WTC11 (cell line): ENCODE measurements around the gene TAF10. TPM values are rescaled to one million over a fixed set of nuclear protein-coding genes. Genes with fewer than 3 reads are reported as not detected.

Experiments
- ATAC-seq: fragments of 200-7000 bp; cut with Tn5 transposase; 2 replicates; pipeline ENCODE4 v1.10.0; 2021; ENCODE audit warnings: mild to moderate bottlenecking, moderate library complexity
- Bru-seq: library from RNA; stranded (reverse); fragments of 400-500 nt; gene quantifications from one replicate; lab custom pipeline; 2021; lab: Mats Ljungman, UMichigan
- CTCF ChIA-PET: fragments of 300-600 bp; sonication (Branson Sonifier 250); formaldehyde crosslinking; loops from one replicate; lab custom pipeline; 2021; ENCODE audit warnings: antibody characterized with exemption; lab: Charles Lee
- POLR2A ChIA-PET: fragments of 350-600 bp; sonication (Branson Sonifier 250); formaldehyde crosslinking; loops from one replicate; lab custom pipeline; 2021; ENCODE audit warnings: antibody characterized with exemption; lab: Charles Lee
- DNase-seq: peaks from one replicate; pipeline ENCODE4 v3.0.0; 2021; ENCODE audit warnings: low spot score
- H3K27ac Mint-ChIP-seq: 2 replicates; pipeline ENCODE4 v1.8.0; 2021; ENCODE audit warnings: mixed read lengths
- H3K27me3 Mint-ChIP-seq: 2 replicates; pipeline ENCODE4 v1.8.0; 2021; ENCODE audit warnings: low read depth, mild to moderate bottlenecking, moderate library complexity, mixed read lengths
- H3K36me3 Mint-ChIP-seq: 2 replicates; pipeline ENCODE4 v1.8.0; 2021; ENCODE audit warnings: mixed read lengths
- H3K4me1 Mint-ChIP-seq: 2 replicates; pipeline ENCODE4 v1.8.0; 2022; ENCODE audit warnings: mixed read lengths
- H3K4me3 Mint-ChIP-seq: 2 replicates; pipeline ENCODE4 v1.8.0; 2021; ENCODE audit warnings: mild to moderate bottlenecking, moderate library complexity, mixed read lengths
- H3K9me3 Mint-ChIP-seq: 2 replicates; pipeline ENCODE4 v1.8.0; 2021; ENCODE audit warnings: mixed read lengths
- AR ChIP-seq: fragments of 250-450 bp; sonication (Bioruptor Pico); IDR thresholded peaks from 2 replicates; pipeline ENCODE4 v1.9.0; 2021; ENCODE audit warnings: mild to moderate bottlenecking
- CBFB ChIP-seq: sonication (generic); formaldehyde crosslinking; IDR thresholded peaks from 2 replicates; pipeline ENCODE4 v1.8.1; 2022; ENCODE audit warnings: mild to moderate bottlenecking, low read depth, missing genetic modification reagents
- CREM ChIP-seq: sonication (generic); formaldehyde crosslinking; IDR thresholded peaks from 2 replicates; pipeline ENCODE4 v1.8.1; 2022; ENCODE audit warnings: mild to moderate bottlenecking, missing genetic modification reagents, moderate library complexity
- ETV6 ChIP-seq: sonication (generic); formaldehyde crosslinking; IDR thresholded peaks from 2 replicates; pipeline ENCODE4 v1.8.1; 2022; ENCODE audit warnings: mild to moderate bottlenecking, missing genetic modification reagents
- FOXJ3 ChIP-seq: sonication (generic); formaldehyde crosslinking; IDR thresholded peaks from 2 replicates; pipeline ENCODE4 v1.9.0; 2021; ENCODE audit warnings: missing genetic modification reagents, mild to moderate bottlenecking, borderline replicate concordance
- FOXP4 ChIP-seq: sonication (generic); formaldehyde crosslinking; IDR thresholded peaks from 2 replicates; pipeline ENCODE4 v1.8.0; 2022; ENCODE audit warnings: mild to moderate bottlenecking, missing genetic modification reagents
- GABPB1 ChIP-seq: sonication (generic); formaldehyde crosslinking; IDR thresholded peaks from 2 replicates; pipeline ENCODE4 v1.8.1; 2023; ENCODE audit warnings: mild to moderate bottlenecking, missing genetic modification reagents
- HMGA2 ChIP-seq: fragments of 250-450 bp; sonication (Bioruptor Pico); IDR thresholded peaks from 2 replicates; pipeline ENCODE4 v1.4.0; 2021; ENCODE audit warnings: mild to moderate bottlenecking, moderate library complexity
- JAZF1 ChIP-seq: fragments of 250-450 bp; sonication (Bioruptor Pico); IDR thresholded peaks from 2 replicates; pipeline ENCODE4 v1.9.0; 2021; ENCODE audit warnings: moderate library complexity, mild to moderate bottlenecking, inconsistent platforms
- KAT7 ChIP-seq: sonication (generic); formaldehyde crosslinking; IDR thresholded peaks from 2 replicates; pipeline ENCODE4 v1.8.1; 2023; ENCODE audit warnings: missing genetic modification reagents, mild to moderate bottlenecking, borderline replicate concordance
- MAX ChIP-seq: sonication (generic); formaldehyde crosslinking; IDR thresholded peaks from 2 replicates; pipeline ENCODE4 v1.8.0; 2022; ENCODE audit warnings: mild to moderate bottlenecking, missing genetic modification reagents
- NR2C2 ChIP-seq: sonication (generic); formaldehyde crosslinking; IDR thresholded peaks from 2 replicates; pipeline ENCODE4 v1.8.0; 2022; ENCODE audit warnings: mild to moderate bottlenecking, missing genetic modification reagents
- SMAD4 ChIP-seq: sonication (generic); formaldehyde crosslinking; IDR thresholded peaks from 2 replicates; pipeline ENCODE4 v1.8.0; 2022; ENCODE audit warnings: mild to moderate bottlenecking, missing genetic modification reagents
- STAT6 ChIP-seq: sonication (generic); formaldehyde crosslinking; conservative IDR thresholded peaks from 2 replicates; pipeline ENCODE4 v1.8.1; 2023; ENCODE audit warnings: mild to moderate bottlenecking, low read depth, missing genetic modification reagents, moderate library complexity
- TP53 ChIP-seq: sonication (generic); formaldehyde crosslinking; IDR thresholded peaks from 2 replicates; pipeline ENCODE4 v1.8.1; 2023; ENCODE audit warnings: mild to moderate bottlenecking, missing genetic modification reagents
- USF2 ChIP-seq: sonication (generic); formaldehyde crosslinking; IDR thresholded peaks from 2 replicates; pipeline ENCODE4 v1.8.1; 2023; ENCODE audit warnings: mild to moderate bottlenecking, missing genetic modification reagents, moderate library complexity
- ZBTB43 ChIP-seq: sonication (generic); formaldehyde crosslinking; IDR thresholded peaks from 2 replicates; pipeline ENCODE4 v1.8.1; 2023; ENCODE audit warnings: mild to moderate bottlenecking, missing genetic modification reagents
- ZNF532 ChIP-seq: fragments of 250-450 bp; sonication (Bioruptor Pico); IDR thresholded peaks from 2 replicates; pipeline ENCODE4 v1.9.0; 2021; ENCODE audit warnings: mild to moderate bottlenecking, borderline replicate concordance
- ZNF671 ChIP-seq: fragments of 250-450 bp; sonication (Bioruptor Pico); IDR thresholded peaks from 2 replicates; pipeline ENCODE4 v1.8.0; 2021; ENCODE audit warnings: mild to moderate bottlenecking
- long read RNA-seq, 3 experiments: library from RNA in 1 of 3; library from capped mRNA in 1 of 3; library from polyadenylated mRNA in 1 of 3; unstranded in 2 of 3; stranded (forward) in 1 of 3; transcript quantifications; one replicate each; pipeline ENCODE4 v2.0.0, GENCODE V29; 2021
- total RNA-seq: library from RNA; stranded (reverse); gene quantifications from 3 replicates; pipeline ENCODE4 v1.2.3, GENCODE V29; 2021

The TAF10 gene
- total RNA-seq, result 165 to 186 TPM (median 178 TPM) in 3 replicates
- percentile 64 among the genes with signal in this experiment for Bru-seq, nascent RNA
- long read RNA-seq, experiment 1, full-length matches to known transcripts, result 112 of 117 reads
- long read RNA-seq, experiment 1, partial matches to known transcripts, result 4 of 117 reads
- long read RNA-seq, experiment 1, other reads (novel, unspliced or antisense), result 1 of 117 reads
- long read RNA-seq, experiment 2, full-length matches to known transcripts, result 160 of 211 reads
- long read RNA-seq, experiment 2, partial matches to known transcripts, result 7 of 211 reads
- long read RNA-seq, experiment 2, other reads (novel, unspliced or antisense), result 44 of 211 reads
- long read RNA-seq, experiment 3, result 0 reads

- ATAC-seq (peak; percentile 85), DNase-seq (peak; percentile 95)
- H3K27ac Mint-ChIP-seq, result peak within 1 kb of the TSS; percentile 86
- H3K9me3 Mint-ChIP-seq, result no peaks in the 10 kb centered on the region
- H3K4me1 Mint-ChIP-seq, result peaks cover 8% of the 10 kb centered on the region
- peaks cover 34% of the 10 kb centered on the region for H3K36me3 Mint-ChIP-seq
- H3K27me3 Mint-ChIP-seq, result no peaks in the 10 kb centered on the region
- H3K4me3 Mint-ChIP-seq, result peak within 1 kb of the TSS; percentile 88
- ChIA-PET CTCF (interaction anchor here (0.6 to 2.1 kb wide), 16 partner anchors 9 to 1246 kb away, joined by 3 to 13 read pairs (median 4); partner anchors contain the start of gene MRPL17), POLR2A (interaction anchor here (0.6 to 2.1 kb wide), 11 partner anchors 8 to 138 kb away, joined by 3 to 7 read pairs (median 4); partner anchors contain the start of genes ARFIP2, TIMM10B and TRIM3)
- TF ChIP-seq NR2C2 (CRISPR knock-in tag) (no peak), CREM (CRISPR knock-in tag) (peak; percentile 91; the same call in 1 of the 2 replicates), FOXP4 (CRISPR knock-in tag) (peak; percentile 91), FOXJ3 (CRISPR knock-in tag) (no peak), TP53 (CRISPR knock-in tag) (0 out of 2 replicates have a peak, but pooled peaks have one; percentile 54), ZNF671 (no peak), HMGA2 (CRISPR knock-in tag) (no peak), SMAD4 (CRISPR knock-in tag) (no peak), ETV6 (CRISPR knock-in tag) (peak; percentile 80; the same call in 1 of the 2 replicates), JAZF1 (no peak), ZBTB43 (CRISPR knock-in tag) (peak; percentile 80; the same call in 1 of the 2 replicates), GABPB1 (peak; percentile 60), MAX (CRISPR knock-in tag) (peak; percentile 72), ZNF532 (CRISPR knock-in tag) (0 out of 2 replicates have a peak, but pooled peaks have one; percentile 10), AR (CRISPR knock-in tag) (no peak), USF2 (CRISPR knock-in tag) (peak; percentile 57), STAT6 (CRISPR knock-in tag) (0 out of 2 replicates have a peak, but pooled peaks have one; percentile 26), KAT7 (CRISPR knock-in tag) (no peak), CBFB (CRISPR knock-in tag) (peak; percentile 79)
Measured at GRCh38 chr11:6612213-6613041, at the start of gene TAF10. TSS of gene TAF10 (minus strand) at chr11:6612216. CDS start at chr11:6612189, 27 bp downstream.
